ENCODE data around the gene SLC16A3. TPM values are rescaled to one million over a fixed set of nuclear protein-coding genes. Genes with fewer than 3 reads are reported as not detected.

SLC16A3 gene
- total and polyA plus RNA-seq, 2 donors (not counting 1 experiment from before 2014, with no cell fraction given) = 14.9 to 65.7 TPM

DNA sequence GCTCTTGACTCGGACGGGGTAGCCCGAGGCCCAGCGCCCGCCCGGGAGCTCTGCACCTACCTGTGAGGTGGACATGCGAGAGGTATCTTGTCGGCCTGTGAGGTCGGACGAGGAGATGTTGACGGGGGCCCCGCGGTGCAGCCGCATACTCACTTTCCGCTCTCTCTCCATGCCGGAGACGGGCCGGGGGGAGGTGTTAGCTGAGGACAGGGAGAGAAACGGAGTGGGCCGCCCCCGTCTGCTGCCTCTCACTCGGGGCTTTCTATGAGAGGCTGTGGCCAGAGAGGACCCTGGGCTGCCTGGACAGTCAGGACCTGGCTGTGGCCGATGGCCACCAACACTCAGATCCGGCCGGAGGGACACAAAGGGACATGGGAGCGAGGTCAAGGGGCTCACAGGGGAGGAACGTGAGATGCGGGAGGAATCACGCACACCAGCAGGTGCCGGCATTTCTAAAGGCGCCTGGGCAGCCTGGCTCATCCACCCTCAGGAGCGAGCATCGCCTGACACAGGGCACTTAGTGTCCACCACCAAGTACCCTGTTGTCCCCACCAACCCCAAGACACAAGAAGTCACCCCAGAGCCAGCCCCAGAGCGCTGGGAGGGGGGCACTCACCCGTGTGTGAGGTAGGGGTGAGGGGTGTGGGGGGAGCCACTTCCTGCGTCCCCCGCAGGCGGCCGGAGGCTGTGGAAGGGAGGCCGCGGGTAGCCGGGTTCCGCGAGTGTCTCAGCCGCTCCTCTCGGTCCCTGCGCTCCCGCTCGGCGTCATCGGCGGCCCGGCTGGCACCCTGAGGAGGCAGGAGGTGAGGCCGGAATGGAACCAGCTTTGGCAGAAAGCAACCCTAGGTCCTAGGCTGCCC lies 20.2 kb downstream of the SLC16A3 start:
- Histone ChIP-seq H3K27ac (ENCODE audit: low read length in 2 of 2) (no peak overlapping the region), H3K9me3 (ENCODE audit: control extremely low read depth in 1 of 3, control insufficient read depth in 2 of 3, insufficient read depth in 1 of 3, low read length in 2 of 3) (peaks cover 0 to 12% (median 0%) of the 10 kb centered on the region in 3 donors), H2AFZ (ENCODE audit: insufficient read depth, low read depth, low read length, poor library complexity, severe bottlenecking) (no peak overlapping the region), H3K9ac (ENCODE audit: low read length) (no peak overlapping the region), H3K27me3 (replicated peaks in 1 of 4; ENCODE audit: control extremely low read depth in 1 of 4, control insufficient read depth in 3 of 4, insufficient read depth in 4 of 4, low read length in 3 of 4) (no peaks in the 10 kb centered on the region), H3K79me2 (ENCODE audit: control insufficient read depth, insufficient read depth, low read length) (peaks cover 86% of the 10 kb centered on the region), H3K4me2 (replicated peaks; ENCODE audit: low read depth, low read length, poor library complexity, severe bottlenecking) (no peak overlapping the region), H3K4me3 (ENCODE audit: control extremely low read depth in 1 of 5, extremely low read depth in 1 of 5, insufficient read depth in 1 of 5, low read depth in 2 of 5, low read length in 4 of 5) (no peak overlapping the region), H4K20me1 (ENCODE audit: control insufficient read depth, insufficient read depth, low read length, poor library complexity, severe bottlenecking) (peaks cover 97% of the 10 kb centered on the region), H3K4me1 (ENCODE audit: control insufficient read depth in 2 of 2, insufficient read depth in 2 of 2, low read length in 2 of 2) (peaks cover 0 to 11% of the 10 kb centered on the region in 2 donors), H3K36me3 (replicated peaks in 1 of 2; ENCODE audit: control extremely low read depth in 1 of 2, control insufficient read depth in 1 of 2, extremely low read depth in 1 of 2, insufficient read depth in 2 of 2, low read length in 1 of 2) (peaks cover 0 to 96% of the 10 kb centered on the region in 2 experiments)
- 96% methylated on average over 49 of the region's 54 CpGs for WGBS (ENCODE audit: insufficient coverage)
- ATAC-seq (ENCODE audit: low read depth) = no peak
- intact Hi-C loops (cut with micrococcal nuclease) = no loop called here
- CTCF ChIA-PET = no interaction called here
- H3K4me1 Mint-ChIP-seq = peaks cover 17% of the 10 kb centered on the region
- H3K27me3 Mint-ChIP-seq = no peaks in the 10 kb centered on the region
- POLR2A ChIA-PET = no interaction called here
- no peak overlapping the region for H3K27ac Mint-ChIP-seq
- H3K4me3 Mint-ChIP-seq = no peak overlapping the region
- TF ChIP-seq, protein P1, sequence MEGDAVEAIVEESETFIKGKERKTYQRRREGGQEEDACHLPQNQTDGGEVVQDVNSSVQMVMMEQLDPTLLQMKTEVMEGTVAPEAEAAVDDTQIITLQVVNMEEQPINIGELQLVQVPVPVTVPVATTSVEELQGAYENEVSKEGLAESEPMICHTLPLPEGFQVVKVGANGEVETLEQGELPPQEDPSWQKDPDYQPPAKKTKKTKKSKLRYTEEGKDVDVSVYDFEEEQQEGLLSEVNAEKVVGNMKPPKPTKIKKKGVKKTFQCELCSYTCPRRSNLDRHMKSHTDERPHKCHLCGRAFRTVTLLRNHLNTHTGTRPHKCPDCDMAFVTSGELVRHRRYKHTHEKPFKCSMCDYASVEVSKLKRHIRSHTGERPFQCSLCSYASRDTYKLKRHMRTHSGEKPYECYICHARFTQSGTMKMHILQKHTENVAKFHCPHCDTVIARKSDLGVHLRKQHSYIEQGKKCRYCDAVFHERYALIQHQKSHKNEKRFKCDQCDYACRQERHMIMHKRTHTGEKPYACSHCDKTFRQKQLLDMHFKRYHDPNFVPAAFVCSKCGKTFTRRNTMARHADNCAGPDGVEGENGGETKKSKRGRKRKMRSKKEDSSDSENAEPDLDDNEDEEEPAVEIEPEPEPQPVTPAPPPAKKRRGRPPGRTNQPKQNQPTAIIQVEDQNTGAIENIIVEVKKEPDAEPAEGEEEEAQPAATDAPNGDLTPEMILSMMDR (IDR thresholded peaks at IDR 0.05) = no peak
- no peak for TF ChIP-seq EZH2 (IDR thresholded peaks at IDR 0.05; ENCODE audit: borderline replicate concordance, insufficient read depth, low read depth, low read length, poor library complexity, severe bottlenecking)
- no peak for DNase-seq
- no peaks in the 10 kb centered on the region for H3K9me3 Mint-ChIP-seq (ENCODE audit: insufficient read depth)

DNA sequence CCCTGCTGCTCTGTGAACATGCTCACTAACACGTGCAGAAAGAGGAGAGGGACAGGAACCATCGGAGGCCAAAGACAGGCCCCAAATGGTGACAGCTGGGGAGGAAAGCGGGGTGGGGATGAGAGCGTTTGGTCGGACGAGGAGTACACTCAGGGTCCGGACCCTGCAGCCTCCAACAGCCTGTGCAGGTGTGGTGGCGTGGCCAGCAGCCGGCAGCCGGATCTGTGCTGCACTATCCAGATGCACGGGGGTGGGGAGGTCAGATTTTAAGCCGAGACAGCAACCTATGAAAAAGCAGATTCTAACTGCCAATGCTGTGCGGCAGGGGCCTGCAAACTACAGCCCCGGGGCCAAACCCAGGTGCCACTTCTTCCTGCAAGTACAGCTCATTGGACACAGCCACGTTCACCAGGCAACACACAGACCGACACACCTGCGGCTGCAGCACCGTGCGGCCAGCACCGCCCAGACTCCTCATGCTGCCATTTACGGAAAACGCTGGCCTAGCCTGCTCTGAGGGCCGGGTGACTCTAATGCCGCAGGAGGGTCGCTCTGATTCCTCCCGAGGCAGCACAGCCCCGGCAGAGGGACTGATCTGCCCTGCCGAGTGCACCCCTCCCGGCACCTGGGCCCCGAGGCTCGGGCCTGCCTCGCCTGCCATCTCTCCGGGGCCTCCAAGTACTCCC lies 21.2 kb downstream of the SLC16A3 start:
- Histone ChIP-seq H3K27me3 (replicated peaks in 1 of 4; ENCODE audit: control extremely low read depth in 1 of 4, control insufficient read depth in 3 of 4, insufficient read depth in 4 of 4, low read length in 3 of 4) (no peaks in the 10 kb centered on the region), H3K79me2 (ENCODE audit: control insufficient read depth, insufficient read depth, low read length) (peaks cover 77% of the 10 kb centered on the region), H3K4me2 (replicated peaks; ENCODE audit: low read depth, low read length, poor library complexity, severe bottlenecking) (no peak overlapping the region), H3K27ac (ENCODE audit: low read length in 2 of 2) (no peak overlapping the region), H3K36me3 (replicated peaks in 1 of 2; ENCODE audit: control extremely low read depth in 1 of 2, control insufficient read depth in 1 of 2, extremely low read depth in 1 of 2, insufficient read depth in 2 of 2, low read length in 1 of 2) (peaks cover 0 to 86% of the 10 kb centered on the region in 2 experiments), H2AFZ (ENCODE audit: insufficient read depth, low read depth, low read length, poor library complexity, severe bottlenecking) (no peak overlapping the region), H3K9me3 (ENCODE audit: control extremely low read depth in 1 of 3, control insufficient read depth in 2 of 3, insufficient read depth in 1 of 3, low read length in 2 of 3) (peaks cover 0 to 15% (median 0%) of the 10 kb centered on the region in 3 donors), H4K20me1 (ENCODE audit: control insufficient read depth, insufficient read depth, low read length, poor library complexity, severe bottlenecking) (peaks cover 91% of the 10 kb centered on the region), H3K4me1 (ENCODE audit: control insufficient read depth in 2 of 2, insufficient read depth in 2 of 2, low read length in 2 of 2) (peaks cover 0 to 11% of the 10 kb centered on the region in 2 donors), H3K9ac (ENCODE audit: low read length) (no peak overlapping the region), H3K4me3 (ENCODE audit: control extremely low read depth in 1 of 5, extremely low read depth in 1 of 5, insufficient read depth in 1 of 5, low read depth in 2 of 5, low read length in 4 of 5) (no peak overlapping the region)
- WGBS (ENCODE audit: insufficient coverage) = 97% methylated on average over 33 of the region's 33 CpGs
- POLR2A ChIA-PET = no interaction called here
- H3K4me3 Mint-ChIP-seq = no peak overlapping the region
- TF ChIP-seq, protein P1 (IDR thresholded peaks at IDR 0.05) = no peak
- TF ChIP-seq EZH2 (IDR thresholded peaks at IDR 0.05; ENCODE audit: borderline replicate concordance, insufficient read depth, low read depth, low read length, poor library complexity, severe bottlenecking) = no peak
- intact Hi-C loops (cut with micrococcal nuclease) = no loop called here
- H3K4me1 Mint-ChIP-seq = peaks cover 15% of the 10 kb centered on the region
- no peaks in the 10 kb centered on the region for H3K9me3 Mint-ChIP-seq (ENCODE audit: insufficient read depth)
- CTCF ChIA-PET = no interaction called here
- no peak for DNase-seq
- H3K27ac Mint-ChIP-seq = no peak overlapping the region
- ATAC-seq (ENCODE audit: low read depth) = no peak
- no peaks in the 10 kb centered on the region for H3K27me3 Mint-ChIP-seq

Measured in B cell (primary cell).